Smooth muscle cell (in vitro differentiated cells): ENCODE results near the gene MYO1E. TPM values are rescaled to one million over a fixed set of nuclear protein-coding genes. Genes with fewer than 3 reads are reported as not detected.

Experiments used
- DNase-seq: peaks from one replicate; lab custom pipeline; 2025; ENCODE audit not compliant: unreplicated experiment; lab: John Stamatoyannopoulos, UW
- H2AFZ ChIP-seq: fragments of 200-600 bp; sonication (generic); 2 replicates; pipeline ENCODE4 v1.6.0; 2016; ENCODE audit warnings: antibody characterized with exemption, low read depth, mild to moderate bottlenecking
- H3F3A ChIP-seq: fragments of 200-600 bp; sonication (generic); 2 replicates; pipeline ENCODE4 v1.6.0; 2017; ENCODE audit warnings: antibody characterized with exemption, low read depth
- H3K27ac ChIP-seq: fragments of 200-600 bp; sonication (generic); 2 replicates; pipeline ENCODE4 v1.5.1; 2016; ENCODE audit warnings: low read depth, mild to moderate bottlenecking
- H3K27me3 ChIP-seq: fragments of 200-600 bp; sonication (generic); 2 replicates; pipeline ENCODE4 v1.6.1; 2016; ENCODE audit warnings: low read depth, mild to moderate bottlenecking
- H3K36me3 ChIP-seq: fragments of 200-600 bp; sonication (generic); 2 replicates; pipeline ENCODE4 v1.5.1; 2016; ENCODE audit warnings: low read depth
- H3K4me1 ChIP-seq: fragments of 200-600 bp; sonication (generic); 2 replicates; pipeline ENCODE4 v1.5.1; 2016; ENCODE audit warnings: low read depth
- H3K4me2 ChIP-seq: fragments of 200-600 bp; sonication (generic); 2 replicates; pipeline ENCODE4 v1.6.0; 2016; ENCODE audit warnings: mild to moderate bottlenecking
- H3K4me3 ChIP-seq: fragments of 200-600 bp; sonication (generic); 2 replicates; pipeline ENCODE4 v1.5.1; 2016; ENCODE audit warnings: mild to moderate bottlenecking
- H3K79me2 ChIP-seq: fragments of 200-600 bp; sonication (generic); 2 replicates; pipeline ENCODE4 v1.6.0; 2016; ENCODE audit warnings: low read depth, mild to moderate bottlenecking
- H3K9ac ChIP-seq: fragments of 200-600 bp; sonication (generic); 2 replicates; pipeline ENCODE4 v1.6.0; 2016; ENCODE audit warnings: low read depth
- H3K9me3 ChIP-seq: fragments of 200-600 bp; sonication (generic); replicated peaks from 2 replicates; pipeline ENCODE4 v1.5.1; 2016; ENCODE audit warnings: low read depth
- H4K20me1 ChIP-seq: fragments of 200-600 bp; sonication (generic); 2 replicates; pipeline ENCODE4 v1.6.0; 2016; ENCODE audit warnings: low read depth
- WGBS: methylation state at CpG from one replicate; pipeline ENCODE4 v1.1.7; 2016; ENCODE audit warnings: low lambda C conversion rate; 5-methylcytosine and 5-hydroxymethylcytosine counted together
- polyA plus RNA-seq: library from polyadenylated mRNA; unstranded; fragments of >200 nt; fragmentation: Nextera tagmentation; extraction: Ambion mirVana; gene quantifications from 2 replicates; pipeline ENCODE4 v1.2.1, GENCODE V29; 2016
- total RNA-seq: library from RNA; depleted of rRNA; stranded (reverse); fragments of >200 nt; gene quantifications from 2 replicates; pipeline ENCODE4 v1.2.3, GENCODE V29; 2014
- TF ChIP-seq, protein P1 (sequence below): fragments of 200-600 bp; sonication (generic); IDR thresholded peaks from 2 replicates; pipeline ENCODE4 v1.5.1; 2017; ENCODE audit warnings: borderline replicate concordance, mild to moderate bottlenecking, antibody characterized with exemption; ENCODE audit not compliant: insufficient read depth, poor library complexity, severe bottlenecking

MYO1E gene
- total and polyA plus RNA-seq, 2 experiments from 2014 or later, result 50.0 to 54.5 TPM

DNA sequence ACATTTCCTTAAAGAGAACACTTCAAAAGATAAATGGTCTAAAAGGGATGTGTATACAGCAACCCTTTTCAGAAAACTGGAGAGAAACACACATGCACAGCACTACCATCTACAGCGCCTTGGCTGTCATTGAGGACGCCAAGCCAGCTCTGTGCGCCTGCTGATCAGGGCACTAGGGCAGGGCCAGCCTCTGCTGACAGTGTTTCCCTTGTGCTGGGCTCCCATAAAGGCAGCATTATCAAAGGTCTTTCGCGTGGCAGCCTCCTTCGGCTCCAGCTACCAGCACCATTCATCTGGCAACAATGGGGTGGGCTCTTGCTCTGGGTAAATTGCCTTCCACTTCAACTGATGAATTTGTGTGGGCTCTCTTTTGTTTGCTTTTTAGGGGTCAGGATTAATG is 112.6 kb downstream of the MYO1E start:
- no peak for DNase-seq
- Histone ChIP-seq H3K4me3 (no peak overlapping the region), H3F3A (no peaks in the 10 kb centered on the region), H3K27ac (no peak overlapping the region), H3K79me2 (no peaks in the 10 kb centered on the region), H3K9ac (no peak overlapping the region), H2AFZ (no peak overlapping the region), H3K4me2 (no peak overlapping the region), H3K27me3 (no peaks in the 10 kb centered on the region), H3K36me3 (no peaks in the 10 kb centered on the region), H4K20me1 (no peaks in the 10 kb centered on the region), H3K4me1 (peaks cover 8% of the 10 kb centered on the region), H3K9me3 (no peaks in the 10 kb centered on the region)
- TF ChIP-seq, protein P1, sequence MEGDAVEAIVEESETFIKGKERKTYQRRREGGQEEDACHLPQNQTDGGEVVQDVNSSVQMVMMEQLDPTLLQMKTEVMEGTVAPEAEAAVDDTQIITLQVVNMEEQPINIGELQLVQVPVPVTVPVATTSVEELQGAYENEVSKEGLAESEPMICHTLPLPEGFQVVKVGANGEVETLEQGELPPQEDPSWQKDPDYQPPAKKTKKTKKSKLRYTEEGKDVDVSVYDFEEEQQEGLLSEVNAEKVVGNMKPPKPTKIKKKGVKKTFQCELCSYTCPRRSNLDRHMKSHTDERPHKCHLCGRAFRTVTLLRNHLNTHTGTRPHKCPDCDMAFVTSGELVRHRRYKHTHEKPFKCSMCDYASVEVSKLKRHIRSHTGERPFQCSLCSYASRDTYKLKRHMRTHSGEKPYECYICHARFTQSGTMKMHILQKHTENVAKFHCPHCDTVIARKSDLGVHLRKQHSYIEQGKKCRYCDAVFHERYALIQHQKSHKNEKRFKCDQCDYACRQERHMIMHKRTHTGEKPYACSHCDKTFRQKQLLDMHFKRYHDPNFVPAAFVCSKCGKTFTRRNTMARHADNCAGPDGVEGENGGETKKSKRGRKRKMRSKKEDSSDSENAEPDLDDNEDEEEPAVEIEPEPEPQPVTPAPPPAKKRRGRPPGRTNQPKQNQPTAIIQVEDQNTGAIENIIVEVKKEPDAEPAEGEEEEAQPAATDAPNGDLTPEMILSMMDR, result no peak
- WGBS, result 90% methylated on average over 6 of the region's 6 CpGs

DNA sequence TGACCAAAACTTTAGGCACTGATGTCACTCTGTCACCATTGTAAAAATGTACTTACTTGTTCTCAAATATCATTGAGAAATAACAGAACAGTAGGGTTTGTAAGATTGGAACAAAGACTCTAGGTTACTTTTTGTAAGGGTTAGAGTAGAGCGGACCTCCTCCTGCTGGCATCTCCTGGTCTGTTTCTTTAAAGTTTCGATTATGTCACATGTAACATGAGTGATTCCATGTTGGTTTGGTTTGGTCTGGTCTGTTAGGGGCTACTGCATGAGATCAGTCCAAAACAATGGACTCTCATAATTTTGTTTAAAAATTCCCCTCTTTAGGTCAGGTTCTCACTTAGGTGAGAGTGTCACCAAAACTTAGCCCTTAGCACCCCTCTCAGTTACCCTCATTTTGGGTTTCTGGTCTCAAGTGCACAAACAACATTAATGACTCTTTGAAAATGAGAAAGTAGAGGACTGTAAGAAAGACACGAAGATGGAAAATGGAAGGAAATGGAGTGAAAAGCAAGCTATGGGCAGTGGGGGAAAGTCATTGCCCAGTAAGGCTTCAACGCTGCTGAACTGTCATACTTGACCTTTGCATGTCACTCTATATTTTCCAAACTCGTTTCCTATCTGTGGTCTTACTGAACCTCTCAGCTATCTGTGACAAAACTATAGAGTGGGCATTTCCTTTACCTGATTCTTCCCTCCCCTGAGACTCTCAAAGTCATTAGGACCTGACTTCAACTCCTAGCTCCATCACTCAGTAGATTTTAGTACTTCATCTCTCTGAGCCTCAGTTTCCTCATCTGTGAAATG is 113.3 kb downstream of the MYO1E start:
- H3K4me1 ChIP-seq, result peaks cover 8% of the 10 kb centered on the region
- no peak overlapping the region for H3K4me2 ChIP-seq
- WGBS, result 95% methylated on average over 5 of the region's 5 CpGs
- TF ChIP-seq, protein P1, result no peak
- H3K27me3 ChIP-seq, result no peaks in the 10 kb centered on the region
- no peak overlapping the region for H3K9ac ChIP-seq
- no peak overlapping the region for H3K4me3 ChIP-seq
- no peaks in the 10 kb centered on the region for H3K79me2 ChIP-seq
- H3F3A ChIP-seq, result no peaks in the 10 kb centered on the region
- H4K20me1 ChIP-seq, result no peaks in the 10 kb centered on the region
- H3K27ac ChIP-seq, result no peak overlapping the region
- no peak overlapping the region for H2AFZ ChIP-seq
- H3K9me3 ChIP-seq, result no peaks in the 10 kb centered on the region
- no peak for DNase-seq
- peaks cover 6% of the 10 kb centered on the region for H3K36me3 ChIP-seq

DNA sequence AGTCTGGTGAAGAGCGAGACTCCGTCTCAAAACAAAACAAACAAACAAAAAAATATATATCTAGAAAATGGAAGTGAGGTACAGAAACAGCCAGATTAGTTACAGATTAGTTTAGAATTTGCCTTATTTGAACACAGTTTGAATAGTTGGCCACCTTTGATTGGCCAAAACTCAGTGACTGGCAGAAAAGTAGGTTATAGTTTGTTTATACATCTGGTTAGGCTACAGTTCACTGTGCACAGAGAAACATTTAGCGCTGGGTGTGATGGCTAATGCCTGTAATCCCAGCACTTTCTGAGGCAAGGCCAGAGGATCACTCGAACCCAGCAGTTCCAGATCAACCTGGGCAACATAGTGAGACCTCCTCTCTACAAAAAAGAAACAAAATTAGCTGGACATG is 114.4 kb downstream of the MYO1E start:
- H3K27ac ChIP-seq, result no peak overlapping the region
- H3K9me3 ChIP-seq, result no peaks in the 10 kb centered on the region
- H3F3A ChIP-seq, result no peaks in the 10 kb centered on the region
- H3K9ac ChIP-seq, result no peak overlapping the region
- TF ChIP-seq, protein P1, result no peak
- DNase-seq, result no peak
- H3K27me3 ChIP-seq, result no peaks in the 10 kb centered on the region
- no peaks in the 10 kb centered on the region for H4K20me1 ChIP-seq
- peaks cover 8% of the 10 kb centered on the region for H3K4me1 ChIP-seq
- no peak overlapping the region for H3K4me3 ChIP-seq
- H3K79me2 ChIP-seq, result no peaks in the 10 kb centered on the region
- WGBS, result 71% methylated on average over 4 of the region's 4 CpGs
- peaks cover 6% of the 10 kb centered on the region for H3K36me3 ChIP-seq
- H2AFZ ChIP-seq, result no peak overlapping the region
- no peak overlapping the region for H3K4me2 ChIP-seq

DNA sequence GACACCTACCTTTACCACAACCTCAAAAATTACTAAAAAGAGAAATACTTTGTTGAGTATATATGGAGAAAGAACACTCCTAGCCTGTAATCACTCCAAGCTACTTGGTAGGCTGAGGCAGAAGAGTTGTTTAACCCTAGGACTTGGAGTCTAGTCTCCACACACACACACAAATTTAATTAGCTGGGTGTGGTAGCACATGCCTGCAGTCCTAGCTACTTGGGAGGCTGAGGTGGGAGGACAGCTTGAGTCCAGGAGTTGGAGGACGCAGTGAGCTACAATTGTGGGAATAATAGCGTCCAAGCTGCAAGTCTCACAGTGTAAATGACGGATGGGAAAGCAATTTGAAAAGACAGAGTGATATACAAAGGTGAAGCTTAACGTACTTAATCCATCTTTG is 115.5 kb downstream of the MYO1E start:
- H3F3A ChIP-seq, result no peaks in the 10 kb centered on the region
- H3K27ac ChIP-seq, result no peak overlapping the region
- H3K9me3 ChIP-seq, result no peaks in the 10 kb centered on the region
- peaks cover 8% of the 10 kb centered on the region for H3K4me1 ChIP-seq
- 75% methylated on average over 4 of the region's 4 CpGs for WGBS
- H3K4me2 ChIP-seq, result no peak overlapping the region
- H3K27me3 ChIP-seq, result no peaks in the 10 kb centered on the region
- no peaks in the 10 kb centered on the region for H3K79me2 ChIP-seq
- TF ChIP-seq, protein P1, result no peak
- no peak overlapping the region for H3K9ac ChIP-seq
- DNase-seq, result no peak
- no peak overlapping the region for H2AFZ ChIP-seq
- H3K4me3 ChIP-seq, result no peak overlapping the region
- no peaks in the 10 kb centered on the region for H4K20me1 ChIP-seq
- peaks cover 6% of the 10 kb centered on the region for H3K36me3 ChIP-seq
